ENCODE data around the gene LDB3. TPM values are rescaled to one million over a fixed set of nuclear protein-coding genes. Genes with fewer than 3 reads are reported as not detected.

Gene LDB3
- total RNA-seq, 2 experiments from 2014 or later = 0.05 to 0.10 TPM

GRCh38 chr10:86677374-86677773, 9.1 kb downstream of the LDB3 start:
- no peak overlapping the region for H3K27ac Mint-ChIP-seq
- peaks cover 2% of the 10 kb centered on the region for H3K27me3 Mint-ChIP-seq
- no peak for DNase-seq
- H3K4me3 Mint-ChIP-seq = no peak overlapping the region
- CTCF ChIA-PET = no interaction called here
- H3K36me3 Mint-ChIP-seq (ENCODE audit: low read depth) = no peaks in the 10 kb centered on the region
- H3K9me3 Mint-ChIP-seq = no peaks in the 10 kb centered on the region
- POLR2A ChIA-PET = no interaction called here
- H3K4me1 Mint-ChIP-seq = no peaks in the 10 kb centered on the region

DNA sequence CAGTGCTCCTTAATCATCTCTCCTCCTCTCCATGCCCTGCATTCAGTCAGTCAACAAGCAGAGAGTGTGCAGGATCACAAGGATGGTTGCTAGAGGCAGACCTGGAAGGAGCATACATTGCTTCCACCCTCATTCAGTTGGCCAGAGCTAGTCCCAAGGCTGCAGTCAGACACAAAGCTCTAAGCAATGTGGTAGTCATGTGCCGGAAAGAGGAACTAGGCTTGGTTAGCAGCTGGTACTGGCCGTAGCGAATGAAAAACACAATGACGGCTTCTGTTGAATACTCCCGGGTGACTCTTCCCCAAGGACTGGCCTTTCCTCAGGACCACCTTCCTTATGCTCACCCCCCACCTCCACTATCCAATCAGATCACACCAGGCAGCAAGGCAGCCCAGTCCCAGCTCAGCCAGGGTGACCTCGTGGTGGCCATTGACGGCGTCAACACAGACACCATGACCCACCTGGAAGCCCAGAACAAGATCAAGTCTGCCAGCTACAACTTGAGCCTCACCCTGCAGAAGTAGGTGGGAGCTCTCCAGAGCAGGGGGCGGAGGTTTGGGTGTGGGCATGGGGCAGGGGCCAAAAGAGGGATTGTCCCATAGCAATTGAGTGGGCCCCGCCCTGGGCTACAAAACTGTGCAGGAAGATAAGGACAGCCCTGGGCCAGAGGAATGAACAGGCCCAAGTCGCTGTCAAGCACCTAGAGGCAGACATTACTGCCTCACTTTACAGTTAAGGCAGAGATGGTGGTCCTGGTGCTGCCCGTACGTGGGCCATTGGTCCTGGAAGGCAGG, 10.9 kb downstream of the LDB3 start:
- Mint-ChIP-seq H3K36me3 (ENCODE audit: low read depth) (no peaks in the 10 kb centered on the region), H3K9me3 (no peaks in the 10 kb centered on the region), H3K27ac (no peak overlapping the region), H3K4me3 (no peak overlapping the region), H3K4me1 (no peaks in the 10 kb centered on the region), H3K27me3 (no peaks in the 10 kb centered on the region)
- POLR2A ChIA-PET = no interaction called here
- no peak for DNase-seq
- CTCF ChIA-PET = no interaction called here

- no peak for DNase-seq
- Mint-ChIP-seq H3K36me3 (ENCODE audit: low read depth) (no peaks in the 10 kb centered on the region), H3K4me3 (no peak overlapping the region), H3K27me3 (no peaks in the 10 kb centered on the region), H3K9me3 (no peaks in the 10 kb centered on the region), H3K4me1 (no peaks in the 10 kb centered on the region), H3K27ac (no peak overlapping the region)
- ChIA-PET POLR2A (no interaction called here), CTCF (no interaction called here)
Measured at GRCh38 chr10:86681047-86681446, 12.7 kb downstream of the LDB3 start.

- POLR2A ChIA-PET = no interaction called here
- no peak overlapping the region for H3K4me3 Mint-ChIP-seq
- H3K4me1 Mint-ChIP-seq = no peaks in the 10 kb centered on the region
- no peaks in the 10 kb centered on the region for H3K27me3 Mint-ChIP-seq
- no peak overlapping the region for H3K27ac Mint-ChIP-seq
- DNase-seq = no peak
- CTCF ChIA-PET = no interaction called here
- no peaks in the 10 kb centered on the region for H3K36me3 Mint-ChIP-seq (ENCODE audit: low read depth)
- no peaks in the 10 kb centered on the region for H3K9me3 Mint-ChIP-seq
Measured at GRCh38 chr10:86681722-86682386, 13.5 kb downstream of the LDB3 start.

DNA sequence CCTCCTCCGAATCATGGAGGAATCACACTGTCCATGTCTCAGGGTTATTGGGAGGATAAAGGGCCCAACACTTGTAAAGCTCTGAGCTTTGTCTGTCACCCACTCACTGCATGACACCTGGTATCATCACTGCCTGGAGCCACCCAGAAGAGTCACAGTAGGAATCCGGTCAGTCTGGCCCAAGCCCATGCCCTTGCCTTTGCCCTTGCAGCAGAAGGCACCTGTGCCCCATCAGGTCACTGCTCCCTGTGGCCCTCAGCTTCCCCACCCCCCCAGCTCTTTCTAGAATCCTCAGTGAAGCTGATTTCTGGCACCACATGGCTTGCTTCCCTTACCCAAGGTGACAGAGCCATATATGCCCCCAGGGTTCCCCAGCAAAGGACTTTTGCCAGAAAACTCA, 14.4 kb downstream of the LDB3 start:
- no peak for DNase-seq
- H3K9me3 Mint-ChIP-seq = no peaks in the 10 kb centered on the region
- no peaks in the 10 kb centered on the region for H3K4me1 Mint-ChIP-seq
- ChIA-PET CTCF (no interaction called here), POLR2A (no interaction called here)
- no peak overlapping the region for H3K4me3 Mint-ChIP-seq
- no peaks in the 10 kb centered on the region for H3K36me3 Mint-ChIP-seq (ENCODE audit: low read depth)
- H3K27me3 Mint-ChIP-seq = no peaks in the 10 kb centered on the region
- H3K27ac Mint-ChIP-seq = no peak overlapping the region

DNA sequence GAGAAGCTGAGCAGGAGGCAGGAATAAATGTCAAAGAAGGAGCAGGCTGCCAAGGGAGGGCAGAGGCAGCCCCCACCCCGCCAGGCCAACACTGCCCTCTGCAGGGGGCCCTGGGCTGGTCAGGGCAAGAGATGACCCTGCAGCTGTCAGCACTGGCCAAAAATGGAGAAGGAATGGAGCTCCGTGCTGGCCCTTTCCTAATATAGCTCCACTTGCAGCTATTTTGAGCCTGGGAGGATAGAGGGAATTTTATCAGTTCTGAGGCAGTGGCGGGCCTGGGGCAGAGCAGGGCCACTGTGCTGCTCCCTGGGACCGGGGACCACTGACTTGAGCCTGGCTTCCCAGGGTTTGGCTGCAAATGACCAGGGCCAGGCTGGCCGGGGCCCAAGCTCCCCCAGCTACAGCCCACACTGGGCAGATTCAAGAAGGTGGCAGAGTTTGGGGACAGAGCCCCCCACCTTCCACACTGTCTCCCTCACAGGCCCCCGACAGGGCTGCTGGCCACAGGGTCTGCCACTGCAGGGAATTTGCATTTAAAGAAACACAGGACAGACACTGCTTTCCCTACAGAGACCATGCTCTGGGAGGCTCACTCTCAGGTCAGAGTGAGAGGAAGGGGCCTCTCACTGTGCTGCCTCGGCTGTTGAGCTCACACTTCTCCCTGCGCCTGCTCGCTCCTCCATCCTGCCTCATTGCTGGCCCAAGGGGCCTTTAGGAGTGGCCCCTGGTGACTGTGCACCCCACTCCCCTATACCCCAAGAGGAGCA, 16.2 kb downstream of the LDB3 start:
- no peaks in the 10 kb centered on the region for H3K27me3 Mint-ChIP-seq
- DNase-seq = no peak
- H3K4me1 Mint-ChIP-seq = peaks cover 5% of the 10 kb centered on the region
- H3K9me3 Mint-ChIP-seq = no peaks in the 10 kb centered on the region
- no peak overlapping the region for H3K4me3 Mint-ChIP-seq
- no peaks in the 10 kb centered on the region for H3K36me3 Mint-ChIP-seq (ENCODE audit: low read depth)
- CTCF ChIA-PET = interaction anchor here (1.6 kb wide), 1 partner anchor 9 kb away, joined by 6 read pairs; no protein-coding TSS in a partner anchor
- H3K27ac Mint-ChIP-seq = no peak overlapping the region
- POLR2A ChIA-PET = no interaction called here

DNA sequence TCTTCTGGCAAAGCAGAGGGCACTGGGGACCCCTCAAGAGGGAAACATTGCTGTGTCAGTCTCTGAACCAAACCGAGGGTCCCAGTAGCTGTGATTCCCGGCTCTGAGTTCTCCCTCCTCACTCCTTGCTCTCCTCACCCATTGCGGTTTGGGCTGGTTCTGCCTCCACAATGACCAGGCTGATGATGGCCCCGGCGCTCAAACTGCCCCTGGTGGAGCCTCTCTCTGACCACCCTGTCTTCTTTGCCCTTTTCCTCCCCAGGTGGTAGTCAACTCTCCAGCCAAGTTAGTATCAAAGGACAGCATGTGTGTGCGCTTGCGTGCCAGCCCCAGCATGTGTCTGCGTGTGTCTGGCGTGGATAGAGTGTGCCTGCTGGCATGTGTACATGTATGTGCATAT, 17.1 kb downstream of the LDB3 start:
- H3K4me3 Mint-ChIP-seq = no peak overlapping the region
- H3K27me3 Mint-ChIP-seq = no peaks in the 10 kb centered on the region
- no peaks in the 10 kb centered on the region for H3K36me3 Mint-ChIP-seq (ENCODE audit: low read depth)
- ChIA-PET CTCF (interaction anchor here (1.6 kb wide), 1 partner anchor 8 kb away, joined by 6 read pairs; no protein-coding TSS in a partner anchor), POLR2A (no interaction called here)
- H3K9me3 Mint-ChIP-seq = no peaks in the 10 kb centered on the region
- DNase-seq = no peak
- H3K4me1 Mint-ChIP-seq = peaks cover 5% of the 10 kb centered on the region
- H3K27ac Mint-ChIP-seq = no peak overlapping the region

- CTCF ChIA-PET = interaction anchor here (0.8 to 1.4 kb wide), 2 partner anchors 60 to 220 kb away, joined by 3 to 5 read pairs; no protein-coding TSS in a partner anchor
- H3K4me3 Mint-ChIP-seq = no peak overlapping the region
- H3K27ac Mint-ChIP-seq = no peak overlapping the region
- H3K27me3 Mint-ChIP-seq = no peaks in the 10 kb centered on the region
- POLR2A ChIA-PET = no interaction called here
- no peaks in the 10 kb centered on the region for H3K36me3 Mint-ChIP-seq (ENCODE audit: low read depth)
- H3K4me1 Mint-ChIP-seq = peaks cover 5% of the 10 kb centered on the region
- no peak for DNase-seq
- no peaks in the 10 kb centered on the region for H3K9me3 Mint-ChIP-seq
Measured at GRCh38 chr10:86685893-86686632, 17.8 kb downstream of the LDB3 start.

- CTCF ChIA-PET = interaction anchor here (1.0 to 1.4 kb wide), 2 partner anchors 200 to 219 kb away, joined by 3 read pairs; no protein-coding TSS in a partner anchor
- H3K4me1 Mint-ChIP-seq = peaks cover 5% of the 10 kb centered on the region
Measured at GRCh38 chr10:86686972-86687371, 18.7 kb downstream of the LDB3 start.

GRCh38 chr10:86687750-86688149, 19.4 kb downstream of the LDB3 start:
- Mint-ChIP-seq H3K9me3 (no peaks in the 10 kb centered on the region), H3K27me3 (no peaks in the 10 kb centered on the region), H3K27ac (no peak overlapping the region), H3K4me3 (no peak overlapping the region), H3K36me3 (ENCODE audit: low read depth) (no peaks in the 10 kb centered on the region), H3K4me1 (peaks cover 5% of the 10 kb centered on the region)
- ChIA-PET POLR2A (no interaction called here), CTCF (interaction anchor here (0.6 to 1.3 kb wide), 4 partner anchors 27 to 199 kb away, joined by 3 to 5 read pairs (median 4); no protein-coding TSS in a partner anchor)
- no peak for DNase-seq

More at GRCh38 chr10:86686972-86687371, 18.7 kb downstream of the LDB3 start:
- POLR2A ChIA-PET = no interaction called here
- H3K9me3 Mint-ChIP-seq = no peaks in the 10 kb centered on the region
- no peaks in the 10 kb centered on the region for H3K27me3 Mint-ChIP-seq
- no peak overlapping the region for H3K4me3 Mint-ChIP-seq
- H3K36me3 Mint-ChIP-seq (ENCODE audit: low read depth) = no peaks in the 10 kb centered on the region
- H3K27ac Mint-ChIP-seq = no peak overlapping the region
- DNase-seq = no peak

DNA sequence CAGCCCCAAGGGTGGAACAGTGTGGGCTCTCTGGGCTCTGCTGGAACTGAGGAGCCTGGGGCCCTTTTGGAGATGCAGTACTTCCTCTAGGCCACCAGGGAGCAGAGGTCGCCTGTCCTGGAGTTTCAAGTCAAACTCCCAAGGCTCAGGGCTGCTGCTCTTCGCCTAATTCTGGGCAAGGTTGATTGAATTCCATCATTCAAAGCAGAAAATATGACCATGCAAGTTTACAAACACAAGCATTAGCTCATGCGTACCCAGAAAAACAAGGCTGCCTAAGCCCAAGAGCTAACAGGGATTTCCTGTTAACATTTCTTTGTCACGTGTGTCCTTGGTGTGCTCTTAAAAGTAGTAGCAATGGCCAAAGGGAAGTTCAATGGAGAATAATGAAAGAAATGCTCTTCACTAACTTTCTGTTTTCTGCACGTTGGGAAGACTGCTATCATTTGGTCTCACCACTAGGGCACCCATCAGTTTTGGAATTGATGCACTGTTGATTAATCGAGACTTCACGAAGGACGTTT, 20.1 kb downstream of the LDB3 start:
- Mint-ChIP-seq H3K36me3 (ENCODE audit: low read depth) (no peaks in the 10 kb centered on the region), H3K4me1 (peaks cover 5% of the 10 kb centered on the region), H3K27ac (no peak overlapping the region), H3K9me3 (no peaks in the 10 kb centered on the region), H3K27me3 (no peaks in the 10 kb centered on the region), H3K4me3 (no peak overlapping the region)
- POLR2A ChIA-PET = no interaction called here
- DNase-seq = peak; percentile 64
- CTCF ChIA-PET = interaction anchor here (0.8 to 1.9 kb wide), 7 partner anchors 15 to 272 kb away, joined by 3 to 11 read pairs (median 4); no protein-coding TSS in a partner anchor

- Mint-ChIP-seq H3K36me3 (ENCODE audit: low read depth) (no peaks in the 10 kb centered on the region), H3K27ac (no peak overlapping the region), H3K4me3 (no peak overlapping the region), H3K4me1 (peaks cover 5% of the 10 kb centered on the region), H3K9me3 (no peaks in the 10 kb centered on the region), H3K27me3 (no peaks in the 10 kb centered on the region)
- ChIA-PET CTCF (interaction anchor here (1.0 to 1.9 kb wide), 5 partner anchors 14 to 271 kb away, joined by 3 to 11 read pairs (median 4); no protein-coding TSS in a partner anchor), POLR2A (no interaction called here)
- DNase-seq = no peak
Measured at GRCh38 chr10:86689146-86689545, 20.8 kb downstream of the LDB3 start.
